Caco-2 (cell line): ENCODE measurements around the gene ZGLP1. TPM values are rescaled to one million over a fixed set of nuclear protein-coding genes. Genes with fewer than 3 reads are reported as not detected.

Source experiments
- BruUV-seq: library from RNA; stranded (reverse); fragments of 400-500 nt; replicated peaks from 2 replicates; lab custom pipeline; 2021; lab: Mats Ljungman, UMichigan
- CTCF ChIA-PET: fragments of 300-600 bp; sonication (Branson Sonifier 250); formaldehyde crosslinking; loops from one replicate; lab custom pipeline; 2022; ENCODE audit warnings: antibody characterized with exemption; lab: Charles Lee
- POLR2A ChIA-PET: fragments of 300-600 bp; sonication (Branson Sonifier 250); formaldehyde crosslinking; loops from one replicate; lab custom pipeline; 2022; ENCODE audit warnings: antibody characterized with exemption; lab: Charles Lee
- DNase-seq, 2 experiments: peaks; one replicate each; pipeline versions ENCODE4 v3.0.0 to v3.0.0-alpha.2; 2020 to 2022
- H3K27me3 ChIP-seq: replicated peaks from 2 replicates; pipeline ENCODE4 v1.6.0; 2011; ENCODE audit warnings: low read length; ENCODE audit not compliant: control insufficient read depth, insufficient read depth
- H3K36me3 ChIP-seq: 2 replicates; pipeline ENCODE4 v1.5.1; 2011; ENCODE audit warnings: low read length; ENCODE audit not compliant: control insufficient read depth, insufficient read depth
- H3K4me1 ChIP-seq: fragments of 250-450 bp; sonication (Bioruptor Pico); 2 replicates; pipeline ENCODE4 v1.5.1; 2020; ENCODE audit warnings: mild to moderate bottlenecking
- H3K4me3 ChIP-seq: 2 replicates; pipeline ENCODE4 v1.5.1; 2011; ENCODE audit warnings: low read depth, mild to moderate bottlenecking, control low read depth, low read length
- H3K9me3 ChIP-seq: fragments of 250-450 bp; sonication (Bioruptor Pico); 2 replicates; pipeline ENCODE4 v1.5.1; 2020; ENCODE audit warnings: mild to moderate bottlenecking, moderate library complexity
- H3K27ac Mint-ChIP-seq: one replicate; pipeline ENCODE4 v1.8.0; 2022; ENCODE audit warnings: mixed read lengths; ENCODE audit not compliant: unreplicated experiment
- H3K27me3 Mint-ChIP-seq: one replicate; pipeline ENCODE4 v1.8.0; 2022; ENCODE audit warnings: mixed read lengths; ENCODE audit not compliant: insufficient read depth, unreplicated experiment
- H3K36me3 Mint-ChIP-seq: one replicate; pipeline ENCODE4 v1.8.0; 2022; ENCODE audit warnings: mild to moderate bottlenecking, mixed read lengths; ENCODE audit not compliant: insufficient read depth, unreplicated experiment
- H3K4me1 Mint-ChIP-seq: one replicate; pipeline ENCODE4 v1.8.0; 2022; ENCODE audit warnings: low read depth, mixed read lengths; ENCODE audit not compliant: unreplicated experiment
- H3K4me3 Mint-ChIP-seq: one replicate; pipeline ENCODE4 v1.8.0; 2022; ENCODE audit warnings: mild to moderate bottlenecking, moderate library complexity, mixed read lengths; ENCODE audit not compliant: unreplicated experiment
- H3K9me3 Mint-ChIP-seq: one replicate; pipeline ENCODE4 v1.8.0; 2022; ENCODE audit warnings: mixed read lengths; ENCODE audit not compliant: unreplicated experiment
- CTCF ChIP-seq, 2 experiments: fragments of 200-600 bp in 1 of 2; IDR thresholded peaks; 1 replicate in 1 of 2; 2 replicates in 1 of 2; pipeline versions ENCODE4 v1.5.1 to v1.8.0; 2011 to 2022; ENCODE audit warnings: antibody characterized with exemption in 1 of 2, control low read depth in 1 of 2, inconsistent platforms in 1 of 2, low read depth in 1 of 2, low read length in 1 of 2, mild to moderate bottlenecking in 1 of 2, moderate library complexity in 1 of 2; ENCODE audit not compliant: insufficient read depth in 1 of 2, severe bottlenecking in 1 of 2, unreplicated experiment in 1 of 2
- intact Hi-C: fragments of 100-400 bp; cut with micrococcal nuclease; formaldehyde crosslinking; loops from one replicate; pipeline ENCODE4 v1.10.0; 2022; ENCODE audit not compliant: unreplicated experiment
- total RNA-seq: library from RNA; stranded (reverse); gene quantifications from 2 replicates; pipeline ENCODE4 v1.2.3, GENCODE V29; 2022

Gene ZGLP1
- total RNA-seq, 1 experiment from 2014 or later = 2.5 TPM

GRCh38 chr19:10320602-10321416, 11.2 kb upstream of the ZGLP1 start:
- Histone ChIP-seq H3K27me3 (no peaks in the 10 kb centered on the region), H3K4me1 (peaks cover 8% of the 10 kb centered on the region; the same call in 1 of the 2 replicates), H3K4me3 (no peak overlapping the region), H3K36me3 (no peaks in the 10 kb centered on the region; the same call in none of the 2 replicates), H3K9me3 (no peaks in the 10 kb centered on the region)
- no TSS peak for BruUV-seq
- Mint-ChIP-seq H3K36me3 (peaks cover 69% of the 10 kb centered on the region), H3K4me1 (peaks cover 5% of the 10 kb centered on the region), H3K9me3 (no peaks in the 10 kb centered on the region), H3K27ac (no peak overlapping the region), H3K27me3 (no peaks in the 10 kb centered on the region), H3K4me3 (no peak overlapping the region)
- no peak for DNase-seq
- POLR2A ChIA-PET = no interaction called here
- CTCF ChIA-PET = interaction anchor here (1.2 kb wide), 1 partner anchor 62 kb away, joined by 4 read pairs; no protein-coding TSS in a partner anchor
- no peak for TF ChIP-seq CTCF (IDR thresholded peaks at IDR 0.05; ENCODE audit: insufficient read depth in 1 of 2, low read depth in 1 of 2, low read length in 1 of 2, severe bottlenecking in 1 of 2, unreplicated experiment in 1 of 2)
- intact Hi-C loops = no loop called here

- DNase-seq = no peak
- Histone ChIP-seq H3K27me3 (no peaks in the 10 kb centered on the region), H3K4me3 (no peak overlapping the region), H3K9me3 (no peaks in the 10 kb centered on the region), H3K4me1 (peaks cover 12% of the 10 kb centered on the region; the same call in 1 of the 2 replicates), H3K36me3 (no peaks in the 10 kb centered on the region; the same call in none of the 2 replicates)
- no peak for TF ChIP-seq CTCF (IDR thresholded peaks at IDR 0.05; ENCODE audit: insufficient read depth in 1 of 2, low read depth in 1 of 2, low read length in 1 of 2, severe bottlenecking in 1 of 2, unreplicated experiment in 1 of 2)
- Mint-ChIP-seq H3K9me3 (no peaks in the 10 kb centered on the region), H3K27ac (no peak overlapping the region), H3K36me3 (peaks cover 64% of the 10 kb centered on the region), H3K4me3 (no peak overlapping the region), H3K27me3 (no peaks in the 10 kb centered on the region), H3K4me1 (peaks cover 17% of the 10 kb centered on the region)
- CTCF ChIA-PET = interaction anchor here (0.6 kb wide), 1 partner anchor 99 kb away, joined by 3 read pairs; no protein-coding TSS in a partner anchor
- POLR2A ChIA-PET = interaction anchor here (0.6 kb wide), 1 partner anchor 39 kb away, joined by 3 read pairs; no protein-coding TSS in a partner anchor
- no TSS peak for BruUV-seq
- intact Hi-C loops = no loop called here
These were observed 9.4 kb upstream of the ZGLP1 start for GRCh38 chr19:10318807-10319682.

- intact Hi-C loops = no loop called here
- BruUV-seq = no TSS peak
- H3K36me3 ChIP-seq = no peaks in the 10 kb centered on the region; the same call in none of the 2 replicates
- POLR2A ChIA-PET = no interaction called here
- no peaks in the 10 kb centered on the region for H3K9me3 Mint-ChIP-seq
- H3K9me3 ChIP-seq = no peaks in the 10 kb centered on the region
- H3K27ac Mint-ChIP-seq = no peak overlapping the region
- no peaks in the 10 kb centered on the region for H3K27me3 ChIP-seq
- TF ChIP-seq CTCF (IDR thresholded peaks at IDR 0.05; ENCODE audit: insufficient read depth in 1 of 2, low read depth in 1 of 2, low read length in 1 of 2, severe bottlenecking in 1 of 2, unreplicated experiment in 1 of 2) = no peak
- H3K4me3 Mint-ChIP-seq = no peak overlapping the region
- no peak overlapping the region for H3K4me3 ChIP-seq
- no peak for DNase-seq
- H3K36me3 Mint-ChIP-seq = peaks cover 60% of the 10 kb centered on the region
- H3K27me3 Mint-ChIP-seq = no peaks in the 10 kb centered on the region
- H3K4me1 Mint-ChIP-seq = peaks cover 17% of the 10 kb centered on the region
- peaks cover 12% of the 10 kb centered on the region; the same call in 1 of the 2 replicates for H3K4me1 ChIP-seq
- CTCF ChIA-PET = no interaction called here
These were observed 8.3 kb upstream of the ZGLP1 start for GRCh38 chr19:10317857-10318462.
